Right lobe of liver (tissue), 6 donors: Measurements from ENCODE around the gene TNNC1. TPM values are rescaled to one million over a fixed set of nuclear protein-coding genes. Genes with fewer than 3 reads are reported as not detected.
A peak's percentile ranks its signal among the peaks of the same experiment; 100 is the strongest.

Experiments used
- ATAC-seq, 4 donors: fragments of 200-7000 bp; cut with Tn5 transposase; one replicate each; pipeline ENCODE4 v1.9.1; 2020; ENCODE audit warnings: mild to moderate bottlenecking in 4 of 4, moderate library complexity in 4 of 4
- DNase-seq, 3 donors: peaks; one replicate each; pipeline ENCODE4 v3.0.0-alpha.2; 2020
- H3K27ac ChIP-seq, 3 donors: fragments of 200-600 bp; one replicate each; pipeline ENCODE4 v1.8.0; 2022
- H3K27me3 ChIP-seq, 2 donors: fragments of 200-600 bp; one replicate each; pipeline ENCODE4 v1.8.0; 2022
- H3K36me3 ChIP-seq, 4 donors: fragments of 200-600 bp; sonication (generic) in 1 of 4; one replicate each; pipeline versions ENCODE4 v1.5.1 to v1.8.0; 2017 to 2022; ENCODE audit warnings: control low read depth in 1 of 4
- H3K4me1 ChIP-seq, 4 donors: fragments of 200-600 bp; sonication (generic) in 1 of 4; one replicate each; pipeline versions ENCODE4 v1.5.1 to v1.8.0; 2017 to 2022; ENCODE audit warnings: control low read depth in 1 of 4
- H3K4me3 ChIP-seq, 3 donors: fragments of 200-600 bp; one replicate each; pipeline ENCODE4 v1.8.0; 2022
- H3K9me3 ChIP-seq, 4 donors: fragments of 200-600 bp; sonication (generic) in 1 of 4; one replicate each; pipeline versions ENCODE4 v1.5.1 to v1.8.0; 2017 to 2022; ENCODE audit warnings: control low read depth in 1 of 4
- CTCF ChIP-seq, 4 donors: fragments of 200-600 bp in 3 of 4; fragments of 450-650 bp in 1 of 4; IDR thresholded peaks; one replicate each; pipeline versions ENCODE4 v1.5.1 to v1.8.0; 2016 to 2022; ENCODE audit warnings: antibody characterized with exemption in 4 of 4, mild to moderate bottlenecking in 2 of 4
- POLR2A ChIP-seq: fragments of 450-650 bp; IDR thresholded peaks from one replicate; pipeline ENCODE4 v1.6.1; 2017; ENCODE audit warnings: antibody characterized with exemption, mild to moderate bottlenecking
- WGBS: methylation state at CpG from one replicate; pipeline ENCODE4 v1.1.6; 2018; ENCODE audit warnings: low coverage, low lambda C conversion rate; ENCODE audit not compliant: insufficient coverage; ENCODE audit errors: missing lambda C conversion rate; 5-methylcytosine and 5-hydroxymethylcytosine counted together
- intact Hi-C, 2 donors: fragments of 100-400 bp; cut with DNase I; formaldehyde crosslinking; loops; one replicate each; pipeline versions ENCODE4 v1.11.2 to v1.14.1; 2022
- total RNA-seq, 6 experiments: library from RNA; depleted of rRNA in 2 of 6; stranded (reverse); fragments of >200 nt in 2 of 6; fragmentation: NEBNext Ultra II Directional in 3 of 6; extraction: Animal tissue kit (Norgen Biotek cat#: 25700) in 3 of 6; gene quantifications; one replicate each; pipeline versions ENCODE4 v1.1.0 to v1.2.4, GENCODE V29; 2016 to 2023
- donor health status: DM: no; HTN: yes; CAD: no.
- donor health status: DM: no; HTN: no; CAD: no.
- donor health status: DM: no; HTN: no; CAD: no.
- donor health status: DM: no; HTN: yes; CAD: no.
- donor health status: DM: no; HTN: yes; CAD: no.

Gene TNNC1
- total RNA-seq, 6 experiments from 2014 or later: 0.55 to 12.2 (median 1.3) TPM

GRCh38 chr3:52470920-52471319 lies 17.1 kb upstream of the TNNC1 start:
- peak in 1 of 3 donors; percentile 23 for DNase-seq
- Histone ChIP-seq H3K4me3 (no peak overlapping the region), H3K9me3 (no peaks in the 10 kb centered on the region), H3K36me3 (peaks cover 0 to 26% (median 11%) of the 10 kb centered on the region in 4 donors), H3K27me3 (no peaks in the 10 kb centered on the region), H3K27ac (peak overlapping the region in 2 of 3 donors; percentile 38 to 52), H3K4me1 (peaks cover 0 to 27% (median 10%) of the 10 kb centered on the region in 4 donors)
- TF ChIP-seq POLR2A: no peak
- no peak for TF ChIP-seq CTCF (IDR thresholded peaks at IDR 0.05)
- 0% methylated on average over 1 of the region's 4 CpGs for WGBS
- intact Hi-C loops: no loop called here
- no peak for ATAC-seq

- no peak for DNase-seq
- Histone ChIP-seq H3K27ac (no peak overlapping the region), H3K27me3 (no peaks in the 10 kb centered on the region), H3K9me3 (no peaks in the 10 kb centered on the region), H3K36me3 (peaks cover 0 to 21% (median 5%) of the 10 kb centered on the region in 4 donors), H3K4me3 (no peak overlapping the region), H3K4me1 (peaks cover 0 to 23% (median 10%) of the 10 kb centered on the region in 4 donors)
- intact Hi-C loops: no loop called here
- ATAC-seq: no peak
- WGBS: 84% methylated on average over 5 of the region's 5 CpGs
- TF ChIP-seq CTCF (IDR thresholded peaks at IDR 0.05) (no peak), POLR2A (no peak)
These were observed 15.2 kb upstream of the TNNC1 start for GRCh38 chr3:52469001-52469400.

- Histone ChIP-seq H3K4me1 (peaks cover 0 to 23% (median 10%) of the 10 kb centered on the region in 4 donors), H3K27ac (no peak overlapping the region), H3K27me3 (no peaks in the 10 kb centered on the region), H3K36me3 (peaks cover 0 to 15% (median 2%) of the 10 kb centered on the region in 4 donors), H3K9me3 (no peaks in the 10 kb centered on the region), H3K4me3 (no peak overlapping the region)
- ATAC-seq: peak in 1 of 4 donors; percentile 1
- DNase-seq: no peak
- 73% methylated on average over 4 of the region's 9 CpGs for WGBS
- intact Hi-C loops: no loop called here
- TF ChIP-seq POLR2A: no peak
- TF ChIP-seq CTCF (IDR thresholded peaks at IDR 0.05): no peak
These were observed 14.5 kb upstream of the TNNC1 start for GRCh38 chr3:52468336-52468735.

- Histone ChIP-seq H3K9me3 (no peaks in the 10 kb centered on the region), H3K4me3 (no peak overlapping the region), H3K27ac (no peak overlapping the region), H3K27me3 (no peaks in the 10 kb centered on the region), H3K36me3 (peaks cover 0 to 36% (median 6%) of the 10 kb centered on the region in 4 donors), H3K4me1 (no peaks in the 10 kb centered on the region)
- DNase-seq (no peak), ATAC-seq (no peak)
- TF ChIP-seq CTCF (IDR thresholded peaks at IDR 0.05): no peak
- TF ChIP-seq POLR2A: no peak
- intact Hi-C loops: no loop called here
- 87% methylated on average over 5 of the region's 5 CpGs for WGBS
These were observed 9.6 kb upstream of the TNNC1 start for GRCh38 chr3:52463416-52463815.

- H3K27ac ChIP-seq: no peak overlapping the region
- no peak for TF ChIP-seq POLR2A
- no peak for TF ChIP-seq CTCF (IDR thresholded peaks at IDR 0.05)
- H3K36me3 ChIP-seq: peaks cover 0 to 47% (median 9%) of the 10 kb centered on the region in 4 donors
- WGBS: 85% methylated on average over 6 of the region's 6 CpGs
- no peaks in the 10 kb centered on the region for H3K9me3 ChIP-seq
- no peak overlapping the region for H3K4me3 ChIP-seq
- no peaks in the 10 kb centered on the region for H3K27me3 ChIP-seq
- H3K4me1 ChIP-seq: peaks cover 0 to 2% (median 0%) of the 10 kb centered on the region in 4 donors
- intact Hi-C loops: no loop called here
- ATAC-seq (no peak), DNase-seq (no peak)
These were observed 8.0 kb upstream of the TNNC1 start for GRCh38 chr3:52461874-52462273.
